DMS 273 (cell line): ENCODE data around the gene RTRAF.

Experiments
- DNase-seq: peaks from one replicate; lab custom pipeline; 2025; ENCODE audit not compliant: unreplicated experiment; lab: John Stamatoyannopoulos, UW

RTRAF gene

GRCh38 chr14:51993285-51993920 is 4.1 kb downstream of the RTRAF start:
- no peak for DNase-seq

GRCh38 chr14:51996148-51996746 is 6.9 kb downstream of the RTRAF start:
- DNase-seq, result peak; percentile 28

GRCh38 chr14:51998348-51998747 is 9.0 kb downstream of the RTRAF start:
- DNase-seq, result no peak

- DNase-seq, result no peak
Measured at GRCh38 chr14:51999084-51999483, 9.7 kb downstream of the RTRAF start.

GRCh38 chr14:52000019-52000582 is 10.8 kb downstream of the RTRAF start:
- no peak for DNase-seq

- no peak for DNase-seq
Measured at GRCh38 chr14:52000696-52001095, 11.3 kb downstream of the RTRAF start.

GRCh38 chr14:52002542-52002941 is 13.2 kb downstream of the RTRAF start:
- DNase-seq, result no peak

- no peak for DNase-seq
Measured at GRCh38 chr14:52003324-52003723, 14.0 kb downstream of the RTRAF start.

GRCh38 chr14:52005625-52006024 is 16.3 kb downstream of the RTRAF start:
- no peak for DNase-seq

- no peak for DNase-seq
Measured at GRCh38 chr14:52006361-52006760, 17.0 kb downstream of the RTRAF start.

- DNase-seq, result no peak
Measured at GRCh38 chr14:52007211-52007610, 17.9 kb downstream of the RTRAF start.

GRCh38 chr14:52007637-52008036 is 18.3 kb downstream of the RTRAF start:
- DNase-seq, result no peak

- DNase-seq, result no peak
Measured at GRCh38 chr14:52008136-52008535, 18.8 kb downstream of the RTRAF start.

GRCh38 chr14:52010173-52010693 is 20.9 kb downstream of the RTRAF start:
- DNase-seq, result no peak

- no peak for DNase-seq
Measured at GRCh38 chr14:52011523-52011922, 22.2 kb downstream of the RTRAF start.

GRCh38 chr14:52012635-52013034 is 23.3 kb downstream of the RTRAF start:
- peak; percentile 59 for DNase-seq

GRCh38 chr14:52013984-52014600 is 24.7 kb downstream of the RTRAF start:
- DNase-seq, result peak; percentile 58

- DNase-seq, result no peak
Measured at GRCh38 chr14:52014601-52015267, 25.4 kb downstream of the RTRAF start.

- DNase-seq, result peak; percentile 61
Measured at GRCh38 chr14:52015411-52016030, 26.2 kb downstream of the RTRAF start.

GRCh38 chr14:52018252-52018651 is 28.9 kb downstream of the RTRAF start:
- no peak for DNase-seq

GRCh38 chr14:52018970-52019369 is 29.6 kb downstream of the RTRAF start:
- no peak for DNase-seq
